ENCODE data around the gene LGALS9B. TPM values are rescaled to one million over a fixed set of nuclear protein-coding genes. Genes with fewer than 3 reads are reported as not detected.
"Not testable (repeated sequence)": the region's sequence is repeated elsewhere in the genome, so short reads cannot be mapped to it uniquely, and the experiment has no call there.

The LGALS9B gene
- not detected in 2 replicates for total RNA-seq

GRCh38 chr17:20467447-20467846, at the start of gene LGALS9B:
Gene LGALS9B (minus strand): TSS chr17:20467539. CDS start chr17:20467470, 69 bp downstream.
- H3K9me3 Mint-ChIP-seq; H3K27me3 Mint-ChIP-seq (ENCODE audit: insufficient read depth); H3K36me3 Mint-ChIP-seq (ENCODE audit: low read depth); H3K4me1 Mint-ChIP-seq (ENCODE audit: low read depth); H3K27ac Mint-ChIP-seq; H3K4me3 Mint-ChIP-seq; intact Hi-C loops (cut with micrococcal nuclease); DNase-seq (ENCODE audit: low spot score): not testable (repeated sequence)

- intact Hi-C loops (cut with micrococcal nuclease); H3K27me3 Mint-ChIP-seq (ENCODE audit: insufficient read depth); H3K36me3 Mint-ChIP-seq (ENCODE audit: low read depth); H3K4me1 Mint-ChIP-seq (ENCODE audit: low read depth); H3K9me3 Mint-ChIP-seq; H3K27ac Mint-ChIP-seq; DNase-seq (ENCODE audit: low spot score); H3K4me3 Mint-ChIP-seq: not testable (repeated sequence)
These were observed 49.6 kb upstream of the LGALS9B start for GRCh38 chr17:20516986-20517385.

GRCh38 chr17:20515099-20515498, 47.8 kb upstream of the LGALS9B start:
- H3K36me3 Mint-ChIP-seq (ENCODE audit: low read depth); H3K27ac Mint-ChIP-seq; H3K9me3 Mint-ChIP-seq; H3K4me3 Mint-ChIP-seq; H3K4me1 Mint-ChIP-seq (ENCODE audit: low read depth); intact Hi-C loops (cut with micrococcal nuclease); H3K27me3 Mint-ChIP-seq (ENCODE audit: insufficient read depth); DNase-seq (ENCODE audit: low spot score): not testable (repeated sequence)

- H3K27ac Mint-ChIP-seq; DNase-seq (ENCODE audit: low spot score); H3K9me3 Mint-ChIP-seq; H3K4me1 Mint-ChIP-seq (ENCODE audit: low read depth); intact Hi-C loops (cut with micrococcal nuclease); H3K4me3 Mint-ChIP-seq; H3K27me3 Mint-ChIP-seq (ENCODE audit: insufficient read depth); H3K36me3 Mint-ChIP-seq (ENCODE audit: low read depth): not testable (repeated sequence)
These were observed 46.2 kb upstream of the LGALS9B start for GRCh38 chr17:20513539-20513938.

- DNase-seq (ENCODE audit: low spot score); intact Hi-C loops (cut with micrococcal nuclease); H3K27me3 Mint-ChIP-seq (ENCODE audit: insufficient read depth); H3K27ac Mint-ChIP-seq; H3K4me1 Mint-ChIP-seq (ENCODE audit: low read depth); H3K9me3 Mint-ChIP-seq; H3K4me3 Mint-ChIP-seq; H3K36me3 Mint-ChIP-seq (ENCODE audit: low read depth): not testable (repeated sequence)
These were observed 45.0 kb upstream of the LGALS9B start for GRCh38 chr17:20512378-20512777.

GRCh38 chr17:20511778-20512177, 44.4 kb upstream of the LGALS9B start:
- intact Hi-C loops (cut with micrococcal nuclease); H3K27ac Mint-ChIP-seq; H3K27me3 Mint-ChIP-seq (ENCODE audit: insufficient read depth): not testable (repeated sequence)

GRCh38 chr17:20505333-20505732, 38.0 kb upstream of the LGALS9B start:
- H3K4me3 Mint-ChIP-seq; H3K9me3 Mint-ChIP-seq; DNase-seq (ENCODE audit: low spot score); intact Hi-C loops (cut with micrococcal nuclease); H3K27ac Mint-ChIP-seq; H3K27me3 Mint-ChIP-seq (ENCODE audit: insufficient read depth); H3K4me1 Mint-ChIP-seq (ENCODE audit: low read depth); H3K36me3 Mint-ChIP-seq (ENCODE audit: low read depth): not testable (repeated sequence)

More at GRCh38 chr17:20511778-20512177, 44.4 kb upstream of the LGALS9B start:
- not testable (repeated sequence) for DNase-seq (ENCODE audit: low spot score); H3K36me3 Mint-ChIP-seq (ENCODE audit: low read depth); H3K9me3 Mint-ChIP-seq; H3K4me1 Mint-ChIP-seq (ENCODE audit: low read depth); H3K4me3 Mint-ChIP-seq

GRCh38 chr17:20504388-20505066, 37.2 kb upstream of the LGALS9B start:
- DNase-seq (ENCODE audit: low spot score); H3K27ac Mint-ChIP-seq; H3K27me3 Mint-ChIP-seq (ENCODE audit: insufficient read depth); H3K36me3 Mint-ChIP-seq (ENCODE audit: low read depth); H3K9me3 Mint-ChIP-seq; H3K4me3 Mint-ChIP-seq; intact Hi-C loops (cut with micrococcal nuclease); H3K4me1 Mint-ChIP-seq (ENCODE audit: low read depth): not testable (repeated sequence)

GRCh38 chr17:20501896-20502295, 34.6 kb upstream of the LGALS9B start:
- intact Hi-C loops (cut with micrococcal nuclease); H3K4me1 Mint-ChIP-seq (ENCODE audit: low read depth); H3K27ac Mint-ChIP-seq; DNase-seq (ENCODE audit: low spot score); H3K36me3 Mint-ChIP-seq (ENCODE audit: low read depth); H3K4me3 Mint-ChIP-seq; H3K9me3 Mint-ChIP-seq; H3K27me3 Mint-ChIP-seq (ENCODE audit: insufficient read depth): not testable (repeated sequence)

GRCh38 chr17:20500346-20500745, 33.0 kb upstream of the LGALS9B start:
- H3K4me3 Mint-ChIP-seq; H3K9me3 Mint-ChIP-seq; H3K27me3 Mint-ChIP-seq (ENCODE audit: insufficient read depth); H3K36me3 Mint-ChIP-seq (ENCODE audit: low read depth); H3K4me1 Mint-ChIP-seq (ENCODE audit: low read depth); DNase-seq (ENCODE audit: low spot score); intact Hi-C loops (cut with micrococcal nuclease); H3K27ac Mint-ChIP-seq: not testable (repeated sequence)

GRCh38 chr17:20495420-20495819, 28.1 kb upstream of the LGALS9B start:
- H3K4me3 Mint-ChIP-seq; H3K36me3 Mint-ChIP-seq (ENCODE audit: low read depth); H3K27ac Mint-ChIP-seq; intact Hi-C loops (cut with micrococcal nuclease); H3K4me1 Mint-ChIP-seq (ENCODE audit: low read depth); DNase-seq (ENCODE audit: low spot score); H3K27me3 Mint-ChIP-seq (ENCODE audit: insufficient read depth); H3K9me3 Mint-ChIP-seq: not testable (repeated sequence)

GRCh38 chr17:20494735-20495134, 27.4 kb upstream of the LGALS9B start:
- H3K36me3 Mint-ChIP-seq (ENCODE audit: low read depth); H3K27ac Mint-ChIP-seq; intact Hi-C loops (cut with micrococcal nuclease); H3K4me3 Mint-ChIP-seq; DNase-seq (ENCODE audit: low spot score); H3K4me1 Mint-ChIP-seq (ENCODE audit: low read depth); H3K27me3 Mint-ChIP-seq (ENCODE audit: insufficient read depth); H3K9me3 Mint-ChIP-seq: not testable (repeated sequence)

GRCh38 chr17:20494147-20494546, 26.8 kb upstream of the LGALS9B start:
- H3K36me3 Mint-ChIP-seq (ENCODE audit: low read depth); DNase-seq (ENCODE audit: low spot score); H3K4me1 Mint-ChIP-seq (ENCODE audit: low read depth); H3K9me3 Mint-ChIP-seq; H3K27me3 Mint-ChIP-seq (ENCODE audit: insufficient read depth); H3K4me3 Mint-ChIP-seq; H3K27ac Mint-ChIP-seq; intact Hi-C loops (cut with micrococcal nuclease): not testable (repeated sequence)

GRCh38 chr17:20492971-20493370, 25.6 kb upstream of the LGALS9B start:
- H3K27ac Mint-ChIP-seq; H3K4me1 Mint-ChIP-seq (ENCODE audit: low read depth); DNase-seq (ENCODE audit: low spot score); H3K27me3 Mint-ChIP-seq (ENCODE audit: insufficient read depth); intact Hi-C loops (cut with micrococcal nuclease); H3K9me3 Mint-ChIP-seq; H3K4me3 Mint-ChIP-seq; H3K36me3 Mint-ChIP-seq (ENCODE audit: low read depth): not testable (repeated sequence)

Data from activated T-helper 1 cell treated with anti-CD3 and anti-CD28 coated beads, Interleukin-12 subunit alpha, Interleukin-12 subunit beta, Interleukin-2, Interleukin-4 antibody, amounts not matched to agents 30 ng/mL and 10 ng/mL and 1 ng/mL, durations not matched to agents 14 hours and 24 hours and 36 hours (primary cell).